ENCODE measurements around the gene TMEM131L. TPM values are rescaled to one million over a fixed set of nuclear protein-coding genes. Genes with fewer than 3 reads are reported as not detected.
A peak's percentile ranks its signal among the peaks of the same experiment; 100 is the strongest.

The TMEM131L gene
- total RNA-seq, 2 donors from 2014 or later = 4.8 to 6.2 TPM

DNA sequence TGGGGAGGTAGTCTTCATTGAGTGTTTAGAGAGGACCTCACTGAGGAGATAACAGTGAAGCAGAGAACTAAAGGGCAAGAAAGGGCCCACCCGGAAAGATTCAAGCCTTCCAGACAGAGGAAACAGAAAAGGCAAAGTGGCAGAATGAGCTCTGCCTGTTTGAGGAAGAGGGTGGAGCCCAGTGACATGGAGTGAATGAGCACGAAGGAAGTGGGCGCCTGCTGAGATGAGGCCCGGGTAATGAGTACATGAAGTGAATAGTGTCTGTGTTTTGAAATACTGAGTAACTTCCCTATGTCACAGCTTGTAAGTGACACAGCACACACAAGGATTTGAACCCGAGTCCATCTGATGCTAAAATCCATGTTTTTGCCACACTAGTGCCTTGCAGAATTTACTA lies 185.4 kb downstream of the TMEM131L start:
- intact Hi-C loops (cut with DNase I) = no loop called here
- Histone ChIP-seq H3K27ac (peak overlapping the region; percentile 55), H3K9ac (ENCODE audit: low read depth in 2 of 2, low read length in 2 of 2) (no peak overlapping the region), H3K9me3 (no peaks in the 10 kb centered on the region), H3K4me3 (no peak overlapping the region), H3K4me1 (no peaks in the 10 kb centered on the region), H3K36me3 (no peaks in the 10 kb centered on the region), H3K27me3 (no peaks in the 10 kb centered on the region)
- no peak for DNase-seq
- TF ChIP-seq, protein P1, sequence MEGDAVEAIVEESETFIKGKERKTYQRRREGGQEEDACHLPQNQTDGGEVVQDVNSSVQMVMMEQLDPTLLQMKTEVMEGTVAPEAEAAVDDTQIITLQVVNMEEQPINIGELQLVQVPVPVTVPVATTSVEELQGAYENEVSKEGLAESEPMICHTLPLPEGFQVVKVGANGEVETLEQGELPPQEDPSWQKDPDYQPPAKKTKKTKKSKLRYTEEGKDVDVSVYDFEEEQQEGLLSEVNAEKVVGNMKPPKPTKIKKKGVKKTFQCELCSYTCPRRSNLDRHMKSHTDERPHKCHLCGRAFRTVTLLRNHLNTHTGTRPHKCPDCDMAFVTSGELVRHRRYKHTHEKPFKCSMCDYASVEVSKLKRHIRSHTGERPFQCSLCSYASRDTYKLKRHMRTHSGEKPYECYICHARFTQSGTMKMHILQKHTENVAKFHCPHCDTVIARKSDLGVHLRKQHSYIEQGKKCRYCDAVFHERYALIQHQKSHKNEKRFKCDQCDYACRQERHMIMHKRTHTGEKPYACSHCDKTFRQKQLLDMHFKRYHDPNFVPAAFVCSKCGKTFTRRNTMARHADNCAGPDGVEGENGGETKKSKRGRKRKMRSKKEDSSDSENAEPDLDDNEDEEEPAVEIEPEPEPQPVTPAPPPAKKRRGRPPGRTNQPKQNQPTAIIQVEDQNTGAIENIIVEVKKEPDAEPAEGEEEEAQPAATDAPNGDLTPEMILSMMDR (IDR thresholded peaks at IDR 0.05) = no peak

DNA sequence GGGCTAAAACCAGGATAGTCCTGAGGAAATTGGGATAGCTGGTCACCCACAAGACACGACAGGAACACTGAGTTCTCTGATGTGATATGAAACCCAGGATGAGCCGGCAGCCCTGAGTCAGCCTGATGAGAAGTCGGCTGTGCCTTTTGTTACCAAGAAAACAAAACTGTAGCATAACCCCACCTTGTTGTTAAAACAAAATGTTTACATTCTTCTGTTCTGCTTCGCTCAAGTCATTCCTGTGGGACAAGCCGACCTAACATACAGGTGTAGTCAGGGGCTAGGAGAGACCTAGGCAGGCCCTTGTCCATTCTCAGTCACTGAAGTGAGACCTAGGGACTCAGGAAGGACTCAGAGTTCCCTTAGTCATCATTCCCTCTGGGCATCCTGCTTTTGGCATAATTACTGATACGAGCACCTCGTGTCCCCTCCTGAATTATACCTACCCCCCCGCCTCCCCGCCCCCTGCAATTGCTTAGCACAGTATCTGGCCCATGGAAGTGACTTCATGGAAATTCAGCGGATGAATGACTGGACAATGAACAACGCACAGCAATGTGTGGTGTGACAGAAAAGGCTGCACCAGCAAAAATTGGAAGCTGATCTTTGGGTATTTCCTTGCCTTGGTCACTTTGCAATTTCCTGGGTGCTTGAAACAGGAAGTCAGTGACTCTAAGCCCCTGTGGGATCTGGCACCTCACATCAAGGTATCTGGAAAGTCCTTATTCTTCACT lies 186.1 kb downstream of the TMEM131L start:
- no peaks in the 10 kb centered on the region for H3K27me3 ChIP-seq
- H3K9ac ChIP-seq (ENCODE audit: low read depth in 2 of 2, low read length in 2 of 2) = no peak overlapping the region
- TF ChIP-seq, protein P1 (IDR thresholded peaks at IDR 0.05) = no peak
- H3K27ac ChIP-seq = peak overlapping the region; percentile 55
- no peaks in the 10 kb centered on the region for H3K4me1 ChIP-seq
- no peak overlapping the region for H3K4me3 ChIP-seq
- DNase-seq = no peak
- H3K36me3 ChIP-seq = no peaks in the 10 kb centered on the region
- intact Hi-C loops (cut with DNase I) = no loop called here
- no peaks in the 10 kb centered on the region for H3K9me3 ChIP-seq

DNA sequence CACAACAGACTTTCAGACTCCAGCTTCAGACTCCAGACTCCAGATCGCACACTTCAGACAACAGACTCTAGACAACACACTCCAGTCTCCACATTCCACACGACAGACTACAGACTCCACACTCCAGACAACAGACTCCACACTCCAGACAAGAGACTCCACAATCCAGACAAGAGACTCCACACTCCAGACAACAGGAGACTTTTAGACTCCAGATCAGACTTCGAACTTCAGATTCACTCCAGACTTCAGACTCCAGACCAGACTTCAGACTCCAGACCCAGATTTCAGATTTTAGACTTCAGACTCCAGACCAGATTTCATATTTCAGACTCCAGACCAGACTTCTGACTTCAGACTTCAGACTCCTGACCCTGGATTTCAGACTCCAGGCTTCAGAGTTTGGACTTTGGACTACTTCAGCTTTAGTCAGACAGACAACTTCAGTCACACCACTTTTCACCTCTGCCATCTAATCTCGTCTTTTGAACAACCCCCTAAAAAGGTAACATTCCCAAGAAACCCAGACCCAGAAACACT lies 188.9 kb downstream of the TMEM131L start:
- H3K4me1 ChIP-seq = no peaks in the 10 kb centered on the region
- H3K9me3 ChIP-seq = no peaks in the 10 kb centered on the region
- TF ChIP-seq, protein P1 (IDR thresholded peaks at IDR 0.05) = no peak
- peak overlapping the region; percentile 32 for H3K27ac ChIP-seq
- intact Hi-C loops (cut with DNase I) = no loop called here
- no peak for DNase-seq
- H3K27me3 ChIP-seq = no peaks in the 10 kb centered on the region
- H3K36me3 ChIP-seq = no peaks in the 10 kb centered on the region
- no peak overlapping the region for H3K4me3 ChIP-seq
- H3K9ac ChIP-seq (ENCODE audit: low read depth in 2 of 2, low read length in 2 of 2) = no peak overlapping the region

DNA sequence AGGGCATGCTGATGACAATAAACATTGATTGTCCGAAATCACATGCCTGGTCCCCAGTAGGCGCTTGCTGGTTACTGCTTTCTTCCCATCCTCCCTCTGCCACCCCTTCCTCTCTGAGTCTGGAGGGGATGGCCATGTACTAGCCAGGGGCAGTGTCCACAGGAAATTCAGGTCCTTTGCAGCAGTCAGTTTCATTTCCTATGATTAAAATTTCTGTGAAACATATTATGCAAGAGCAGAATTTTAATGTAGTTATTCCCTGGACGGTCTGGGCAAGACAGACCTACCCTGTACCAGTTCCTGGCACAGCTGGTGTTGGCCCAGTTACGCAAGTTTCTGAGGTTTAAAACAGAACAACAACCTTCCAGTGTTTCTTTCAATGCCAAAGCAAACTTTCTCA lies 189.8 kb downstream of the TMEM131L start:
- Histone ChIP-seq H3K4me1 (no peaks in the 10 kb centered on the region), H3K27ac (peak overlapping the region; percentile 32), H3K4me3 (no peak overlapping the region), H3K9me3 (no peaks in the 10 kb centered on the region), H3K27me3 (no peaks in the 10 kb centered on the region), H3K36me3 (no peaks in the 10 kb centered on the region), H3K9ac (ENCODE audit: low read depth in 2 of 2, low read length in 2 of 2) (no peak overlapping the region)
- TF ChIP-seq, protein P1 (IDR thresholded peaks at IDR 0.05) = no peak
- no peak for DNase-seq
- intact Hi-C loops (cut with DNase I) = no loop called here

DNA sequence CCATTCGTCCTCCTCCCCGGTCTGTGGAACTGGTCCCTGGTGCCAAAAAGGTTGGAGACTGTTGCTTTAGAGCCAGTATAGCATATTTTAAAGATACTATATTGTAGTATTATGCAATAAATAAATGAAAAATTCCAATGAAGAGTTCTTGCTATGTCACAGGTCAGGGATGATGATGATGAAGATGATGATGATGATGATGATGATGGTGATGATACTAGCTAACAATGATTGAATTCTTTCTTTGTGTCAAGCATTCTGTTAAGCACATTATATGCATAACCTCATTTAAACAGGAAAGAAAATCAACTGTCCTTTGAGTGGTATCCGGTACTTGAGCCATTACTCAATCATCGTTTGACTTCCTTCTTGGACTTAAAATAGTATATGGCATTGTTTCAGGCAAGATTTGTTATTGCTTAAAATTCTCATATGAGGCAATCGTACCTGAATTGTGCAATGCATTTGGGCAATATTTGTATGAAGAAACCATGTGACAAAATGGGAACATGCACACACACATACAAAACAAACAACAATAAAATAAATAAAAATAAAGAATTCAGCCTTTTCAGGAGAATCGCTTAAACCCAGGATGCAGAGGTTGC lies 195.2 kb downstream of the TMEM131L start:
- no peak for DNase-seq
- Histone ChIP-seq H3K4me1 (no peaks in the 10 kb centered on the region), H3K9me3 (no peaks in the 10 kb centered on the region), H3K27me3 (no peaks in the 10 kb centered on the region), H3K36me3 (no peaks in the 10 kb centered on the region), H3K9ac (ENCODE audit: low read depth in 2 of 2, low read length in 2 of 2) (no peak overlapping the region), H3K27ac (no peak overlapping the region), H3K4me3 (no peak overlapping the region)
- intact Hi-C loops (cut with DNase I) = no loop called here
- TF ChIP-seq, protein P1 (IDR thresholded peaks at IDR 0.05) = no peak
